ENCODE data around the gene SPEG.

- TF ChIP-seq GATA2 (IDR thresholded peaks at IDR 0.05; ENCODE audit: low read depth, low read length), result no peak
- TF ChIP-seq GATA3 (IDR thresholded peaks at IDR 0.05; ENCODE audit: low read depth, low read length), result no peak
Observed at GRCh38 chr2:219542931-219543595, 108.4 kb downstream of the SPEG start.
